ENCODE results near the gene TJP2. TPM values are rescaled to one million over a fixed set of nuclear protein-coding genes. Genes with fewer than 3 reads are reported as not detected.

TJP2 gene
- polyA plus RNA-seq, 1 donor from 2014 or later: 3.1 TPM

DNA sequence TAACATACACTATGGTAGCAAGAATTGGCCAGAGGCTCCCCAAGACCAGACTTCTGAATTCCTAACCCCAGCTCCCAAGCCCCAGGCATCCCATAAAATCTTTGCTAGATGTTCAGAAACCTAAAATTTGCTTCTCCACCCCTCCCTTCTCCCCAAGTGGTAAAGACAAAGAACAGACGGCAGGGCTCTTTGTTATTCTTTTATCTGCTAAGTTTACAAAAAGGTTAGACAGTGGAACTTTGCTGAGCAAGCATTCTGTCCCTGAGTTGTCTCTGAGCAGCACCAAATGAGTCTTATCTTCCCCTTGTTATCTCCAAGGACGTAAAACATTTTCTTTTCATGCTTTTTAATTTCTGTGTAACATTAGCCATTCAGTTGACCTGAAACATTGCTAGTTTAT lies 30.2 kb downstream of the TJP2 start:
- no peaks in the 10 kb centered on the region for H3K9me2 ChIP-seq (ENCODE audit: insufficient read depth, low read length)
- H3K9ac ChIP-seq (ENCODE audit: low read length): no peak overlapping the region
- no peaks in the 10 kb centered on the region for H3K27me3 ChIP-seq (ENCODE audit: insufficient read depth, low read depth, low read length)
- no peak overlapping the region for H2AFZ ChIP-seq (ENCODE audit: low read depth, low read length)
- no peaks in the 10 kb centered on the region for H3K79me2 ChIP-seq (replicated peaks; ENCODE audit: insufficient read depth, low read length)
- no peaks in the 10 kb centered on the region for H3F3A ChIP-seq (ENCODE audit: insufficient read depth, low read length, poor library complexity, severe bottlenecking)
- no peak overlapping the region for H3K4me2 ChIP-seq (ENCODE audit: low read length)
- H3K36me3 ChIP-seq (ENCODE audit: insufficient read depth, low read length): no peaks in the 10 kb centered on the region
- no peak overlapping the region for H3K27ac ChIP-seq (ENCODE audit: low read length)
- no peak for TF ChIP-seq SMC3 (conservative IDR thresholded peaks at IDR 0.05; ENCODE audit: poor library complexity)
- no peaks in the 10 kb centered on the region for H4K20me1 ChIP-seq (ENCODE audit: insufficient read depth)
- no peaks in the 10 kb centered on the region for H3K9me3 ChIP-seq (ENCODE audit: low read length)
- H3K4me3 ChIP-seq (ENCODE audit: low read length): no peak overlapping the region

DNA sequence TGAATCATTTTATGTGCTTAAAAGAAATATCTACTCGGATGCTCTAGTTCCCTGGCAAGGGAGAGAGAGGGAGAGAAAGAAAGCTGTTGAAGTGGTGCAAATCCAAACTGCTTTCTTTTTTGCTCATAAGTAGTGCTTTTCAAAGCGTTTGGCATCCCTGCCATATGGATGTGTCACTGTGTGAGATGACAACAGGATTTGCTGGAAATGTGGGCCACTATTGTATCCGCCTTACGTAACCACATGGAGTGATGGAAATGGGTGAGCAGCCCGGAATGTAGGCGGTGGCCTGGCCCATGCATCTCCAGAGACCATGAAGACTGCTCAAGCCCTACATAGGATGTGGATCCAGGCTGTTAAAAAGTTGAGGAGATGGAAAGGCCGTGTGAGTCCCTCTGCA lies 30.8 kb downstream of the TJP2 start:
- Histone ChIP-seq H3K27ac (ENCODE audit: low read length) (no peak overlapping the region), H3K4me3 (ENCODE audit: low read length) (no peak overlapping the region), H2AFZ (ENCODE audit: low read depth, low read length) (no peak overlapping the region), H3K9ac (ENCODE audit: low read length) (no peak overlapping the region), H3K9me3 (ENCODE audit: low read length) (no peaks in the 10 kb centered on the region), H3K27me3 (ENCODE audit: insufficient read depth, low read depth, low read length) (no peaks in the 10 kb centered on the region), H3K79me2 (replicated peaks; ENCODE audit: insufficient read depth, low read length) (no peaks in the 10 kb centered on the region), H3K36me3 (ENCODE audit: insufficient read depth, low read length) (no peaks in the 10 kb centered on the region), H3K9me2 (ENCODE audit: insufficient read depth, low read length) (no peaks in the 10 kb centered on the region), H4K20me1 (ENCODE audit: insufficient read depth) (no peaks in the 10 kb centered on the region), H3F3A (ENCODE audit: insufficient read depth, low read length, poor library complexity, severe bottlenecking) (no peaks in the 10 kb centered on the region), H3K4me2 (ENCODE audit: low read length) (no peak overlapping the region)
- TF ChIP-seq POLR2AphosphoS5 (IDR thresholded peaks at IDR 0.05) (no peak), REST (IDR thresholded peaks at IDR 0.05; ENCODE audit: borderline replicate concordance) (no peak)

GRCh38 chr9:69206047-69206446 lies 32.0 kb downstream of the TJP2 start:
- no peaks in the 10 kb centered on the region for H3K9me2 ChIP-seq (ENCODE audit: insufficient read depth, low read length)
- H3K9me3 ChIP-seq (ENCODE audit: low read length): no peaks in the 10 kb centered on the region
- no peaks in the 10 kb centered on the region for H3K27me3 ChIP-seq (ENCODE audit: insufficient read depth, low read depth, low read length)
- H3K27ac ChIP-seq (ENCODE audit: low read length): no peak overlapping the region
- no peak overlapping the region for H3K4me2 ChIP-seq (ENCODE audit: low read length)
- no peaks in the 10 kb centered on the region for H3K79me2 ChIP-seq (replicated peaks; ENCODE audit: insufficient read depth, low read length)
- no peaks in the 10 kb centered on the region for H4K20me1 ChIP-seq (ENCODE audit: insufficient read depth)
- H3K36me3 ChIP-seq (ENCODE audit: insufficient read depth, low read length): no peaks in the 10 kb centered on the region
- no peaks in the 10 kb centered on the region for H3F3A ChIP-seq (ENCODE audit: insufficient read depth, low read length, poor library complexity, severe bottlenecking)
- no peak overlapping the region for H3K4me3 ChIP-seq (ENCODE audit: low read length)
- no peak overlapping the region for H2AFZ ChIP-seq (ENCODE audit: low read depth, low read length)
- no peak overlapping the region for H3K9ac ChIP-seq (ENCODE audit: low read length)
- TF ChIP-seq POLR2AphosphoS5 (IDR thresholded peaks at IDR 0.05): no peak
- no peak for TF ChIP-seq EZH2 (IDR thresholded peaks at IDR 0.05; ENCODE audit: borderline replicate concordance, insufficient read depth, low read length, poor library complexity, severe bottlenecking)
- TF ChIP-seq, protein P1, sequence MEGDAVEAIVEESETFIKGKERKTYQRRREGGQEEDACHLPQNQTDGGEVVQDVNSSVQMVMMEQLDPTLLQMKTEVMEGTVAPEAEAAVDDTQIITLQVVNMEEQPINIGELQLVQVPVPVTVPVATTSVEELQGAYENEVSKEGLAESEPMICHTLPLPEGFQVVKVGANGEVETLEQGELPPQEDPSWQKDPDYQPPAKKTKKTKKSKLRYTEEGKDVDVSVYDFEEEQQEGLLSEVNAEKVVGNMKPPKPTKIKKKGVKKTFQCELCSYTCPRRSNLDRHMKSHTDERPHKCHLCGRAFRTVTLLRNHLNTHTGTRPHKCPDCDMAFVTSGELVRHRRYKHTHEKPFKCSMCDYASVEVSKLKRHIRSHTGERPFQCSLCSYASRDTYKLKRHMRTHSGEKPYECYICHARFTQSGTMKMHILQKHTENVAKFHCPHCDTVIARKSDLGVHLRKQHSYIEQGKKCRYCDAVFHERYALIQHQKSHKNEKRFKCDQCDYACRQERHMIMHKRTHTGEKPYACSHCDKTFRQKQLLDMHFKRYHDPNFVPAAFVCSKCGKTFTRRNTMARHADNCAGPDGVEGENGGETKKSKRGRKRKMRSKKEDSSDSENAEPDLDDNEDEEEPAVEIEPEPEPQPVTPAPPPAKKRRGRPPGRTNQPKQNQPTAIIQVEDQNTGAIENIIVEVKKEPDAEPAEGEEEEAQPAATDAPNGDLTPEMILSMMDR (IDR thresholded peaks at IDR 0.05; ENCODE audit: poor library complexity, severe bottlenecking): no peak
- no peak for TF ChIP-seq SMC3 (conservative IDR thresholded peaks at IDR 0.05; ENCODE audit: poor library complexity)
- no peak for TF ChIP-seq RAD21 (conservative IDR thresholded peaks at IDR 0.05)
- TF ChIP-seq EP300 (conservative IDR thresholded peaks at IDR 0.05; ENCODE audit: poor library complexity, severe bottlenecking): no peak
- TF ChIP-seq REST (IDR thresholded peaks at IDR 0.05; ENCODE audit: borderline replicate concordance): no peak
- TF ChIP-seq MXI1 (conservative IDR thresholded peaks at IDR 0.05; ENCODE audit: poor library complexity, severe bottlenecking): no peak
- no peak for TF ChIP-seq TAF1 (IDR thresholded peaks at IDR 0.05; ENCODE audit: low read depth)

Measured in neural cell (in vitro differentiated cells).